Kidney tubule cell (primary cell): ENCODE results near the gene CISD2.
"Not testable (repeated sequence)": the region's sequence is repeated elsewhere in the genome, so short reads cannot be mapped to it uniquely, and the experiment has no call there.

Experiments used
- DNase-seq: peaks from one replicate; pipeline ENCODE4 v3.0.0-alpha.2; 2018; ENCODE audit warnings: low spot score

Gene CISD2

GRCh38 chr4:102850370-102850769 is 18.4 kb upstream of the CISD2 start:
- DNase-seq: no peak

GRCh38 chr4:102858828-102859464 is 9.8 kb upstream of the CISD2 start:
- DNase-seq: no peak

GRCh38 chr4:102860611-102861324 is 8.0 kb upstream of the CISD2 start:
- no peak for DNase-seq

GRCh38 chr4:102862016-102862415 is 6.8 kb upstream of the CISD2 start:
- no peak for DNase-seq

- DNase-seq: no peak
Observed at GRCh38 chr4:102862747-102863146, 6.0 kb upstream of the CISD2 start.

- DNase-seq: not testable (repeated sequence)
Observed at GRCh38 chr4:102865327-102865726, 3.5 kb upstream of the CISD2 start.

- peak; percentile 2 for DNase-seq
Observed at GRCh38 chr4:102867278-102868152, 1.3 kb upstream of the CISD2 start.

GRCh38 chr4:102868153-102868780 is 525 bp upstream of the CISD2 start:
- no peak for DNase-seq

- DNase-seq: no peak
Observed at GRCh38 chr4:102869569-102870197, 891 bp downstream of the CISD2 start.

GRCh38 chr4:102871772-102872171 is 3.0 kb downstream of the CISD2 start:
- no peak for DNase-seq

GRCh38 chr4:102877477-102878106 is 8.8 kb downstream of the CISD2 start:
- DNase-seq: not testable (repeated sequence)

- peak; percentile 64 for DNase-seq
Observed at GRCh38 chr4:102878349-102878748, 9.6 kb downstream of the CISD2 start.

GRCh38 chr4:102878901-102879300 is 10.1 kb downstream of the CISD2 start:
- DNase-seq: no peak

GRCh38 chr4:102881343-102881742 is 12.6 kb downstream of the CISD2 start:
- DNase-seq: no peak

GRCh38 chr4:102883278-102883677 is 14.5 kb downstream of the CISD2 start:
- DNase-seq: no peak

- DNase-seq: not testable (repeated sequence)
Observed at GRCh38 chr4:102888570-102888969, 19.8 kb downstream of the CISD2 start.

GRCh38 chr4:102889866-102890265 is 21.1 kb downstream of the CISD2 start:
- peak; percentile 82 for DNase-seq

- not testable (repeated sequence) for DNase-seq
Observed at GRCh38 chr4:102896547-102896946, 27.8 kb downstream of the CISD2 start.

GRCh38 chr4:102897610-102898009 is 28.8 kb downstream of the CISD2 start:
- DNase-seq: not testable (repeated sequence)

GRCh38 chr4:102901804-102902203 is 33.0 kb downstream of the CISD2 start:
- no peak for DNase-seq

GRCh38 chr4:102918859-102919258 is 50.1 kb downstream of the CISD2 start:
- DNase-seq: no peak
